Embryonic facial prominence (tissue), 1 donor: ENCODE results near the gene PHF20.
"Not testable (repeated sequence)": the region's sequence is repeated elsewhere in the genome, so short reads cannot be mapped to it uniquely, and the experiment has no call there.

ENCODE experiments used
- DNase-seq: peaks from one replicate; pipeline ENCODE4 v3.0.0-alpha.2; 2016; ENCODE audit errors: extremely low spot score

The PHF20 gene

DNA sequence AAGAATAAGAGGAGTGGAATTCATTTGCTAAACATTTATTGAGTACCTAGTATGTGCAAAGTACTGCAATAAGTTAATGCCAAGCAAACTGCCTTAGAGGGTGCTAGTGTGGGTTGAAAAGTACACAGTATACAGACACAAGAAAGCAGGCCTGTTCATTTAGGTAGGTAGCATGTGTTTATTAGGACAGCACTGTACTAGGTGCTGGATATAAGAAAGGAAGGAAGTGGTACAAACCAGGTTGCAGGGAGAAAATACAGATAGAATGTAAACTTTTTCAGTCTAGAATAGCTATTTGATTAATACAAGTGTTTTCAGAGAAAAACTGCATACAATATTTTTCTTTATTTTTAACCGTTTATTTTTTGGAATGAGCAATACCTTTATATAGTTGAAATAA is 68.1 kb downstream of the PHF20 start:
- peak; percentile 81 for DNase-seq

DNA sequence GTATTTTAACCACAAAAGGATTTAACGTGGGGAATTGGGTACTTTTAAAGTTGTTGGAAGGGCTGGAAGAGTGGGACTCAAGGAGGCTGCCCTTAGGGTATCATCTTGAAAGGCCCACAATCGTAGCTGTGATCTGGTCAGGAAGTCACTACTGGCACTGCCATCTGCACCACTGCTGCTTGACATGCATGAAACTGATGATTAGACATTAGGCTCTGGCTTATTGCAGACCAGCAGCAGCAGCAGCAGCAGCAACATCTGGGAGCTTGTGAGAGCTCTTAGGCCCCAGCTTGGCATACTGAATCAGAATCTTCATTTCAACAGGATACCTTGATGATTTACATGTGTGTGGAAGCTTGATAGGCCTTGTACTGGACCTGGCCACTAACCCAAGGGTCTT is 68.6 kb downstream of the PHF20 start:
- DNase-seq, result no peak

DNA sequence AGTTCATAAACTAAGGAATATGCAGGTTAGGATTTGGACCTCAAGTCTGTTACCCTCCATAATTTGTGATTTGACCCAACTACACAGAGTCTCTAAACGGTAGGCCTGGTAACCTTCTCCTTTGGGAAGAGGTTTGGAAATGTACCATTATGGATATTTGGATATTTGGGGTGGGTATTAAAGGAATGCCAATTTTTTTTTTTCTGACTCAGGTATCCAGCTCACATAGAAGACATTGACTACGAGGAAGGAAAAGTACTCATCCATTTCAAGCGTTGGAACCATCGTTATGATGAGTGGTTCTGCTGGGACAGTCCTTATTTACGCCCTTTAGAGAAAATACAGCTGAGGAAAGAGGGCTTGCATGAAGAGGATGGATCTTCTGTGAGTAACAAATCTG is 70.5 kb downstream of the PHF20 start:
- no peak for DNase-seq

DNA sequence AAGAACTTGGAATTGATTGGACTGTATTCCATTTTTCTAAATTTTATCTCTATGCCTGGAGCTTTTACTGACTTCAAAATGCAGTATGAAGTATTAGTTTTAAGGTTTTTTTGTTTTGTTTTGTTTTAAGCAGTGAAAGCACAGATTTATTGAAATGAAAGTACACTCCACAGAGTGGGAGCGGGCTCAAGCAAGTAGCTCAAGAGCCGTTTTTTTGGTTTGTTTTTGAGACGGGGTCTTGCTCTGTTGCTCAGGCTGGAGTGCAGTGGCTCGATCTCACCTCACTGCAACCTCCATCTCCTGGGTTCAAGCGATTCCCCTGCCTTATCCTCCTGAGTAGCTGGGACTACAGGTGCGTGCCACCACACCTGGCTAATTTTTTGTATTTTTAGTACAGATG is 72.1 kb downstream of the PHF20 start:
- DNase-seq, result not testable (repeated sequence)

DNA sequence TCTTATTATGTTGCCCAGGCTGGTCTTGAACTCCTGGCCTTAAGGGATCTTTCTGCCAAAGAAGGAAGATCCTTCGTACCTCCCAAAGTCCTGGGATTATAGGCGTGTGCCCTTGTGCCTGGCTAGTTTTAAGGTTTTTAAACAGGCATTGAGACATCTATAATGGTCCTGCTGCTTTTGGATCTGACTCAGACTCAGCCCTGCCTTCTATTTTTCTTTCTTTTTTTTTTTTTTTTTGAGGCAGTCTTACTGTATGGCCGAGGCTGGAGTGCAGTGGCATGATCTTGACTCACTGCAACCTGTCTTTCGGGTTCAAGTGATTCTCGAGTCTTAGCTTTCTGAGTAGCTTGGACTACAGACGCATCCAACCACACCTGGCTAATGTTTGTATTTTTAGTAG is 73.7 kb downstream of the PHF20 start:
- DNase-seq, result no peak

DNA sequence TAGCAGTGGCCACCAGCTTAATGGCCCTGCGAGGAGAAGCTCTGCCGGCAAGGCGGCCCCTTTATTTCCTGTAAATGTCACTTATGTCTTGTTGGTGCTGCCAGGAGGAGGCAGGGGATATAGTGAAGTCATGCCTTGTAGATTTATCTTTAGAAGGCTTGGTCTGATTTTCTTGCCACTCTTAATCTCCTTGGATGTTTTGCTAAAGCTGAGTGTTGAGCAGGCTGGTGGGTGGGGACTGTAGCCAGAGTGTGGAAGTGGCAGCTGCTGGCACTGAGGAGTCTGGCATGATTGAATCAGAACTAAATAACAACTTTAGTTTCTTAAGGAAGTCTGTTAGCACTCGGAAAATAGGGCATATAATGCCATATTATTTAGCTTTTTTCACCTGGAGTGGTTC is 77.9 kb downstream of the PHF20 start:
- DNase-seq, result no peak

DNA sequence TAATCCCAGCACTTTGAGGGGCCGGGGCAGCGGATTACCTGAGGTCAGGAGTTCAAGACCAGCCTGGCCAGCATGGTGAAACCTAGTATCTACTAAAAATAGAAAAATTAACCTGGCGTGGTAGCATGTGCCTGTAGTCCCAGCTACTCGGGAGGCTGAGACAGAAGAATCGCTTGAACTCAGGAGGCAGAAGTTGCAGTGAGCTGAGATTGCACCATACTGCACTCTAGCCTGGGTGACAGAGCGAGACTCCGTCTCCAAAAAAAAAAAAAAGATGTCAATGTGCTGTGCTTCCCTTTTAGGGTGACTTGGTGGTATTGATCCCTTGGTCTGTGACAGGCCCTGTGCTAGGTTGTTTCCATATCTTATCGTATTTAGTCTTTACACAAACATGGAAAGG is 79.8 kb downstream of the PHF20 start:
- not testable (repeated sequence) for DNase-seq

DNA sequence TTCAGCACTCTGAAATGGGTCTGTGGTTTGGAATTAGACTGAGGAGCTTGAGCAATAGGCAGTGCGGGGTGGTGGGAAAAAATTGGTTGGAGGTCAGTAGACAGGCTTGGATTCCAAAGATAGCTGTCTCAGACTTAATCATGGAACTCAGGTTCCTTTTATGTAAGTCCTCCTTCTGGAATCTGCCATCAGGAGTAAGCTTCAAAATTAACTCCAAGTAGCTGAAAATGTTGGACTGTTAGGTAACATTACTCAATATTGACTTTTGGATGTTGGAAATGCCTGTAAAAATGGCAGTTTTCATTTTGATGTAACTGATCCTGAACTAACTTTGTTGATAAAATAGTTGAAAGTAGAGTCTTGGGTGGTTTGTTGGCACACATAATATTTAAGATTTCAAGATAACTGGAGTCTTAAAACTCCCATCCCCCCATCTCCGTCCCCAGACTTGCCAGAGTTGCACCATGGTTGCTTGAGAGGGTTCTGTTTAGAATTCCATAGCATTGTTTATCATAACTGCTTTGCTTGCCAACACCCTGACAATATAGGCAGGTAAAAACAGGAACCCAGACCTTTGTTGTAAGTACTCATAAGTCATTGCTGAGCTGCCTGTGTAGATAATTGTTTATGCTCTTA is 83.0 kb downstream of the PHF20 start:
- no peak for DNase-seq

DNA sequence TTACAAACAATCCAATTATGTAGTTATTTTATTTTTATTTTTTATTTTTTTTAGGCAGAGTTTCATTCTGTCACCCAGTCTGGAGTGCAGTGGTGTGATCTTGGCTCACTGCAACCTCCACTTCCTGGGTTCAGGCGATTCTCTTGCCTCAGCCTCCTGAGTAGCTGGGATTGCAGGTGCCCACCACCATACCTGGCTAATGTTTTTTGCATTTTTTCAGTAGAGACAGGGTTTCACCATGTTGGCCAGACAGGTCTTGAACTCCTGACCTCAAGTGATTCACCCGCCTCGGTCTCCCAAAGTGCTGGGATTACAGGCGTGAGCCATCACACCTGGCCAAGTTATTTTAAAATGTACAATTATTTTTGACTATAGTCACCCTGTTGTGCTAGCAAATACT is 83.8 kb downstream of the PHF20 start:
- not testable (repeated sequence) for DNase-seq

DNA sequence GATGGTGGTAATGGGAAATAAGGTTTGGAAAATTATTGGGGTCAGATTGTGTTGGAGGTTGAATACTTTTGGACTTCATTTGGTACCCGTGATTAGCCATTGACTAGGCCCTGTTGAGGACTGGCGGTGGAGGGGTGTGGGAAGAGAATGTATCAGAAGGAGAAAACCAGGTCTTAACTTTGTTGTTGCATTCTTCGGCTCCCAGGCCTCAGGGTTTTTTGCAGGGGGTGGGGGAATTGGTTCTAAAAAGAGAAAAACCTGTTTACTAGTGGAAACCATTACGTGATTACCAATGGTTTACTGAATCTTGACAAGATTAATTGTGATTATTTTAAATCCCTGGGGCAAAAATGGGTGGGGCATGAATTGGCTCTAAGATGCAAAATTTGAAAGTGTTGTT is 85.1 kb downstream of the PHF20 start:
- no peak for DNase-seq

DNA sequence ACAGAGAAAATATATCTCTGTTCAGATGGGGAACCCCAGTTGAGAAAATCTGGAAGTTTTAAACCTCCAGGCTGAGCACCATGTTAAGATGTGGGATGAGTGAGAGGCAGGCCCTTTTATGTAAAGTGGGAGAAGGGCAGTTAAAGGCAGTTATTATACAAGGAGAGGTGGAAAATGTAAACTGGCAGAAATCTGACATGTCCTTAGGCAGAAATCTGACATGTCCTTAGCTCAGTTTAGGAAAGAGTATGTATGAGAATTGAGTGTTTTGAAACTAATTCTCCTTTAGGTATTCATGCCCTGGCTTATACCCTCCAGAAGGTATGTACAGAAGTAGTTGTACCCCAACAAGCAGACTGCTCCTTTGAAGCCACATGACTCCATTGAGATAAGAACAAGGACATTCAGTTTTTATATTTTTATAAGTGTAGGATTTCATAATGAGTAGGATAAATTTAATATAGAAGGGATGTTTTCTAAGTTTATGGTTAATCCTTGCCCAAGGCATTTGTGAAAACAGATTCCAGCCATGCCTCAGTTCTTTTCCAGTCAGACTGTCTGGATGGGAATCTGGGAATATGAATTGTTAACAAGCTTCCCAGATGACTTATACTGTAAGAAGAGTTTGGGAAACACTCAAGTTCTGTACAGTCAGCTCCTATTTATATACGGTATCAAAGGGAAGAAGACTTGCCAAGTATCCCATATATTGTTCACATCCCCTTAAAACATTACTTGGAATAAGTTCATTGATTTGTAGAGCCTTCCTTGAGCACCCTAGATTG is 94.8 kb downstream of the PHF20 start:
- DNase-seq, result no peak

DNA sequence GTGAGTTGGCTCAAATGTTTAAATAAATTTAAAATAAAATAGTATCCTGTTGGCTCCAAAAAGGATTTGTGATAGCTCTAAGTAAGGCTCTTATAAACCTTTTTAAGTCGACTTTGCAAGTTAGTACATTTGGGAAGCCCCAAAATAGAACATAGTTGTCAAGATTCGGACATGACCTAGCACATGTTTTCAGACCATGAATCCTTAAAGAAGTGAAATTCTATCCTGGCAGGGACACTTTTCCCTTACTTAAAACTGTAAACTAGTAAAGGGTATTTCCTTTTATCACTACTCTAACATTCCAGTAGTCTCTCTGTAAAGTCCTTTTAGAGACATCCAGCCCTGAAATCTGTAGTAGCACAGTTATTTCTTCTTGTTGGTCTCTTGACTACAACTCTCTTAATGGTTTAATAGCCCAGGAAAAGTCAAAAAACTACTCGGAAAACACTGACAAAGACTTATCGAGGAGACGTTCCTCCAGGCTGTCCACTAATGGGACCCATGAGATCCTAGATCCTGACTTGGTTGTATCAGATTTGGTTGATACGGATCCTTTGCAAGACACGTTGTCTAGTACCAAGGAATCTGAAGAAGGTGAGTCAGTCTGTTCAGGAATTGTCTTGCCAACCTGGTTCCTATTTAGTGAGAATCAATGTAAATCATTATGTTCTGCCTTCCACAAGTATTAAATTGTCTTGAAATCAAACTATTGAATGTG is 98.9 kb downstream of the PHF20 start:
- DNase-seq, result no peak

DNA sequence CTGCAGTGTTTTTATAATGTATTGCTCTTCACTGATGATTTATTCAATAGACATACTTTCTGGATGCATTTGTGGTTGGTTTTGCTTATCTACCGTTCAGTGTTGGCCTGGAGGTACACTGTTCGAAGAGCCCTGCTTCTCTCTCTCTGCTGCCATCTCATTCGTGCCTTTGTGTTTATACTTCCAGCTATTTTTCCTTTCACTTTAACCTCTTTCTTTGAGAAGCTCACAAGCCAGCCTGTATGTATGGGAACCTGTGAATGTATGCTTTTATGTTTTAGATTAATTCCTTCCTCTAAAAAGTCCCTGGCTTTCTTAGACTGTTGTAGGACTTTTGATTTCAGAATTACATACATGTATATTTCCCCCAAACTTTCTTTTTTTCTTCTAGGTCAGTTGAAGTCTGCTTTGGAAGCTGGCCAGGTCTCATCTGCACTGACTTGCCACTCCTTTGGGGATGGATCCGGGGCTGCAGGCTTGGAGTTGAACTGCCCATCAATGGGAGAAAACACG is 99.5 kb downstream of the PHF20 start:
- no peak for DNase-seq

DNA sequence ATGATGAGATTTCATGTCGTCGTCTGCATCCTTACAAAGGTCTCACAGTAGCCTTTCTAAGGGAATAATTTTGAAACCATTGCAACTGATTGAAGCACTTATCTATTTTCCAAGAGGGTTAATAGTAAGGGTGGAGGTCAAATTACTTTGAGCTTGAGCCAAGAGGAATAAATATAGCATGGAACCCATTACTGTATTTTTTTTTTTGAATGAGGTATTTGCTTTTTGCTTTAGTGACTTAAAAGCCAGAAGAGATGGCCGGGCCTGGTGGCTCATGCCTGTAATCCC is 104.2 kb downstream of the PHF20 start:
- DNase-seq, result no peak

DNA sequence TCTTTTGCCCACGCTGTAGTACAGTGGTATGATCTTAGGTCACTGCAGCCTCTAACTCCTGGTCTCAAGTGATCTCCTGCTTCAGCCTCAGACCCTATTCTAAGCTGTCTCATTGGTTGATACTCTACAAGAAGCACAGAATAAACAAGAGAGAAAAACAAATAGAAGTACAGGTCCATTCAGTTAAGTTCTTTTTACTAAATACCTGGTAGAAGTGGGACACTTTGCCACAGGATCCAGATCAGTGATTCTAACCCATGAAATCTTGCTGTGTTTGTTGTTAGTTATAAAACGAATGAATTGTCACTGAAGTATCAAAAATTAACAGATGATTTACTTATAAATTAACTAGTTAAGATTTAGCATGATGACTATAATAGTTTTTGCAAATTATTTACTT is 105.8 kb downstream of the PHF20 start:
- DNase-seq, result no peak

DNA sequence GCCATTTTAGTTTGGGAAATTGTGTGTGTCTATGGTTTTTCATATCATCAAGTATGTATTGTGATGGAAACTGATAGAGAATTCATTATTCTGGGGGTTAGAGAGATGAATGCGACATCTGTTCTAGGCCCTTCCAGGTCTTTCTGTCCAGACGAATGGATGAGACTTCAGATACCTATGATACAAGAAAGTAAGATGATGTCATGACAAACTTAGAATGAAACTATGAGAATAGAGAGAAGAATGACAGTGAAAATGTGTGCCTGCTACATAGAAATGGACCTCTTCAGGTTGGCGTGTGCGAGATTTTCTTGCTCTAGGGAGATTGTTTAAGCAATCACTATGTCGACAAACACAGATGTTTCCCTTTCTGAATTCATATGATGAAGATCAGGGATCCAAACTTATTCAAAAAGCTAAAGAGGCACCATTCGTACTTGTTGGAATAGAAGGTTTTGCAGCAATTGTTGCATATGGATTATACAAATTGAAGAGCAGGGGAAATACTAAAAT is 106.4 kb downstream of the PHF20 start:
- no peak for DNase-seq

DNA sequence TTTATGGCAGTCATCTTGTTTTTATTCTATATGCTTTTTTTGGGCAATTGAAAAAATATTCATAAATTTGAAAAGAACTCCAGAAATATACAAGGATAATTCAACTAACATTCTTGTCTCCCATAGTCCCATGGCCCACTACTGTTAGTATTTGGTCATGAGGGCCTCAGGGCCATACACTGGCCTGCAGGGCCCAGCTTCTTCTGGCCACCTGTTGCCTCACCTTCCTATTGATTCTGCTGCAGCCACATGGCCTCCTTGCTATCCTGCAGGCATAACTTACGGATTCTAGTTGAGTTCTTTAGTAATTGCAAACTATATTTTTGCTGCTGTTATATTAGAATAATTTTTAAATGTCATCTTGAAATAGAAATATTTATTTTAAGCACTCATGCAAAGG is 109.9 kb downstream of the PHF20 start:
- no peak for DNase-seq

DNA sequence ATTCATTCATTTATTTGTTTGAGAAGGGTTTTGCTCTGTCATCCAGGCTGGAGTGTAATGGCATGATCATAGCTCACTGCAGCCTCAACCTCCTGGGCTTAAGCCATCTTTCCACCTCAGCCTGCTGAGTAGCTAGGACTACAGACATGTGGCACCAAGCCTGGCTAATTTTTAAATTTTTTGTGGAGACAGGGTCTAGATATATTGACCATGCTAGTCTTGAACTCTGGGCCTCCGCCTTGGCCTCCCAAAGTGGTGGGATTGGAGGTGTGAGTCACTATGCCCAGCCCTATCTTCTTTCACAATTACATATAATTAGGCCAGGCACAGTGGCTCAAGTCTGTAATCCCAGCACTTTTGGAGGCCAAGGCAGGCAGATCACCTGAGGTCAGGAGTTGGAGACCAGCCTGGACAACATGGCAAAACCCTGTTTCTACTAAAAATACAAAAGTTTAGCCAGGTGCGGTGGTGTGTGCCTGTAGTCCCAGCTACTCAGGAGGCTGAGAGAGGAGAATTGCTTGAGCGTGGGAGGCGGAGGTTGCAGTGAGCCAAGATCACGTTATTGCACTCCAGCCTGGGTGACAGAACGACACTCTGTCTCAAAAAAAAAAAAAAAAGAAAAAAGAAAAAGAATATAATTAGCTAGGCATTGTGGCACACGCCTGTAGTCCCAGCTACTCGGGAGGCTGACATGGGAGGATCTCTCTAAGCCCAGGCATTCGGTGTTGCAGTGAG is 110.8 kb downstream of the PHF20 start:
- not testable (repeated sequence) for DNase-seq

DNA sequence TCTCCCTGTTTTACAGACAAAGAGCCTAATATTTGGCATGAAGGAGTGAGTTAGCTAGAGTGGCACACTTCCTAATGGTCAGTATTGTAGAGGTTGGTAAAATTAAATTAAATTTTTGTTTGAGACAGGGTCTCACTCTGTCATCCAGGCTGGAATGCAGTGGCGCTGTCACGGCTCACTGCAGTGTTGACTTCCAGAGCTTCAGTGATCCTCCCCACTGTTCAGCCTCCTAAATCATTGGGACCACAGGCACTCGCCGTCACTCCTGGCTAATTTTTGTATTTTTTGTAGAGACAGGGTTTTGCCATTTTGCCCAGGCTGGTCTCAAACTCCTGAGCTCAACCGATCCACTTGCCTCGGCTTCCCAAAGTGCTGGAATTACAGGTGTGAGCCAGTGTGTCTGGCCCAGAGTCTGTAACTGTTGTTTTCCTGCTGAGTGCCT is 111.5 kb downstream of the PHF20 start:
- no peak for DNase-seq

DNA sequence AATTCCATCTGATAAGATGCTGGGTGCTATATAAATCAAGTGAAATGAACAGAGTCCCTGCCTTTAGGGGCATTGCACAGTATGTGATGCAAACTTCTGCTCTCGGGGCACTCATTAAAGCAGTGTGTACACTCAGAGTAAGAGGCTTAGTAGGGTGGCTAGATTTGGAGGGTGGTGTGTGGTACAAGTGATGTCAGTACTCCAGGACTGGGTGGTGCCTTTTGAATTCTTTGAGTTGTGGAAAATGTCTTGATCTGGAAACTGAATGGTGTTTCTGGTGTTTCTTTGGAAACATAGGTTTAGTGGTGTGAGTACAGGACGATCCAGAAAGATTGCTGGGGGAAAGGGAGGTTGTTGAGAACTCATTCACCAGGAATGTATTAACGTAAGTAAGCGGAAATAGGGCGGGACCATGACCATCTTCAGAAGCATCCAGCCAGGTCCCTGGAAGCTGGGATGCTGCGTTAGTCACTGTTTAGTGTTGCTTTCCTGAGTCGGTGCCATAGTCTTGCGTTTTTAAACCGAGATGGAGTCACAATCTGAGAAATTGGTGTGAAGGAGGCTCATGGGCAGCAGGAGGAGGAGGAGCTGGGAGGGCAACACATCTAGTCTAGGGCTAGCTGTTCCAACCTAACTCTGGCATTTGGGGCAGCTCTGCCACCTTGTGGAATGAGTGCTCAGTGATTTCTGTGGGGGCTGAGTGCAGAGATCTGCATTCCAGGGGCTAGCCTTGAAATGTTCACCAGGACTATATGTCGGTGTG is 112.1 kb downstream of the PHF20 start:
- peak; percentile 22 for DNase-seq

DNA sequence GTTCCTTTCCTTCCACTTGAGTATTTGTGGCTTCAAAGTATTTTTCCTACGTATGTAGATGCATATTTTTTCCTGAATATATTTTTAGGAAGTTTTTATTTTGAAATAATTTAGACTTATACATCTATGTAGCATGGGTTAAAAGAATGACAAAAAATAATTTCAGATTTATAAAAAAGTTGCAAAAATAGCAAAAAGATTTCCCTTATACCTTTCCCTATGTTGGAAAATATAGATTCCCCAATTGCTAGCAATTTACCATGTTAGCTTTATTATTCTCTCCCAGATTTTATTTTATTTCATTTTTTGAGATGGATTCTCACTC is 112.7 kb downstream of the PHF20 start:
- no peak for DNase-seq
